HG03066 (cell line): ENCODE measurements around the gene PIGP.
"Not testable (repeated sequence)": the region's sequence is repeated elsewhere in the genome, so short reads cannot be mapped to it uniquely, and the experiment has no call there.

Experiments used
- ATAC-seq: cut with Tn5 transposase; IDR thresholded peaks from one replicate; pipeline ENCODE4 v1.9.1; 2021; ENCODE audit warnings: low read depth; ENCODE audit not compliant: unreplicated experiment

Gene PIGP

DNA sequence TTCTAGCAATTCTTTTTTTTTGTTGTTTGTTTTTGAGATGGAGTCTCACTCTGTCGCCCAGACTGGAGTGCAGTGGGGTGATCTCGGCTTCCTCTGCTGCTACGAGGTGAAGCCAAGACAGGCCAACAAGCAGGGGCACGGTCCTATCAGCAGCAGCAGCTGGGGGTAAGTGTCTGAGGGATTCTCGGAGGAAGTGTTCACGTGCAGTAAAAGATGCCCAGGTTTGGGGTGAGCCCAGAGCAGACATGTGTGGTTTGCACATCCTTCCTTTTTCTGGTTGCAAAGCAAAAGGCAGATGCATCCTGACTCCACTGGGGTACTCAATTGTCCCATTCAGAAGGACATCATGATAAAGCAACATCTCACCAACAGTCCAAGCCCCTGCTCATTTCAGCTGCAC lies 27.7 kb downstream of the PIGP start:
- ATAC-seq = no peak

DNA sequence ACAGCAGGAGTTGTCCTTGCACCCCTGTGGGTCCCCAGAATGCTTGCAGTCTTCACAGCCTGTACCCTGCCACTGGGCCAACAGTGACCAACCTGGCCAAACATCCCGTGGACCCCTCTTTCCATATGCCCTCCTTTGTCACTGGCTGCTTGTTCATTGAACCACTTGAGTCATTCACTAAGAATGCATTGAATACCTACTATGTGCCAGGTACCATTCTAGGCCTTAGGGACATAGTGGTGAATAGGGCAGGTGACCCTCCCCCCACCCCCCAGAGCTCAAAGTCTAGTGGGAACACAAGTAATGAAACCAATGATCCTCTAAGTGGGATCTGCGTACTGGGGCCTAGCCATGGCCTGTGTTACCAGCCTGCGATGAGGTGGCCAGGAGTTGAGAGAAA lies 28.2 kb downstream of the PIGP start:
- ATAC-seq = no peak

DNA sequence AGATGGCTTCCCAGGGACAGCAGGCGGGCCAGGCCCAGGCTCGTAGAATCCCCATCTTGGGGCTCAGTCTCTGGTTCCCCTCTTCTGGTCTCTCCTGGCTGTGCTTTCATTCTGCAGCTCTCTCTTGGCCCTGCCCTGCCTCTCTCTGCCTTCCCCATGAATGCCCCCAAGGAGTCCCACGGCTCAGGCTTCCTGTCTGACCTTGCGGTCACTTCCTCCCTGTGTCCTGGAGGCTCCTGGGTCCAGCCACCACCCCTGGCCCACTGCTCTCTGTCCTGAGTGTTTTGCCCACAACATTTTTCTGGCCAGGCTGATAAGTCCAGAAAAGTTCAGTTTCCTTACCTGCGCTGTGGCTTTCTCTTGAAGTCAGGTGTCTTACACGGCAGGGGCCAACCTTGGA lies 29.1 kb downstream of the PIGP start:
- ATAC-seq = no peak

DNA sequence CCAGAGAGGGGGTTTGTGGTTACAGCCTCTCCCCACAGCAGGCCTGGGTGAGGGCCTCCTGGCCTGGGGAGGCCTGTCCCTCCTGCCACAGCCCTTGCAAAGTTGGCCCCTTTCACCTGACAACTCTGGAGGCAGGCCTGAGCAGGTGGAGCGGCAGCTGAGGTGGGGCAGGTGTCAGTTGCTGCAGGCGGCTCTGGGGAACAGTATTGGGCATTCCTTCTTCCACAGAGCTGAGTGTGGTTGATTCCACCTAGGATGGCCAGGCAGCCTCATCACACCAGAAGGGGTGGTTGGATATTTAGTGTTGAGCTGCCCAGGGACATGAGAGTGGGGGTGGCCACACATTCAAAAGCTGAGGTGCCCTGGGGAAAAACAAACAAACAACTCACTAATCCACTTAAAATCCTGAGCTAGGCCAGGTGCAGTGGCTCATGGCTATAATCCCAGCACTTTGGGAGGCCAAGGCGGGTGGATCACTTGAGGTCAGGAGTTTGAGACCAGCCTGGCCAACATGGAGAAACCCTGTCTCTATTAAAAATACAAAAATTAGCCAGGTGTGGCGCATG lies 31.1 kb downstream of the PIGP start:
- ATAC-seq = no peak

DNA sequence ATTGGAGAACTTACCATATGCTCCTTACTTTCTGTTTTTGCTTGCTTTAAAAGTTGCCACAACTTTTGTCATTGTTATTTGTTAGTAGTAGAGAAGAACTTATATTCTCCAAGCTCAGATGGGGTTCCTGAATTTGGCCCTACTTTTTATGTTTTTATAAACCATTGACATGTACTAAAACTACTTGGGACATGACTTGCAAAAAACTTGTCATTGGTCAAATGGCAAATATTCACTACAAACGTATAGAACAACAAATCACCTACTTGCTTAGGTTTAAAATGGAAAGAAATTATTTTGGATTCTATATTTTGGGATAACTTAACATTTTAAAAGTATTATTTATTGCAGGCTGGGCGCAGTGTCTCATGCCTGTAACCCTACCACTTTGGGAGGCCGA lies 32.7 kb downstream of the PIGP start:
- no peak for ATAC-seq

DNA sequence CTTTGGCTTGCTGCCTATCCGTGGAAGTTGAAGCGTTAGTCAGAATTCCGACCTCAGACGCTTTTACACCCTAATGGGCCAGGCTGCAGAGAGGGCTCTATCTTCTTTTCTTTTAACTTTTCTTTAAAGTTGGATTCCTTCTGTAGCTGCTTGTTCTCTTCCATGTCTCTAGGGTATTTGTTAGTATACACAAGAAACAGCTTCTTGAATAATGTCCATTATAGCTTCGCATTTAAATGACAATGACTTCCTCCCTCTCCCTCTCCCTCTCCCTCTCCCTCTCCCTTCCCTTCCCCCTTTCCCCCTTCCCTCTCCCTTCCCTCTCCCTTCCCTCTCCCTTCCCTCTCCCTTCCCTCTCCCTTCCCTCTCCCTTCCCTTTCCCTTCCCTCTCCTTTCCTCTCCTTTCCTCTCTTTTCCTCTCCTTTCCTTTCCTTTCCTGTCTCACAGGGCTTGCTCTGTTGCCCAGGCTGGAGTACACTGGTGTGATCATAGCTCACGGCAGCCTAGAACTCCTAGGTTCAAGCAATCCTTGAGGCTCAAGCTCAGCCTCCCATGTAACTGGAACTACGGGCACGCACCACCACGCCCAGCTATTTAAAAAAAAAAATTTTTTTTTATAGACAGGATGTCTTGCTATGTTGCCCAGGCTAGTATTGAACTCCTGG lies 33.3 kb downstream of the PIGP start:
- ATAC-seq = no peak

DNA sequence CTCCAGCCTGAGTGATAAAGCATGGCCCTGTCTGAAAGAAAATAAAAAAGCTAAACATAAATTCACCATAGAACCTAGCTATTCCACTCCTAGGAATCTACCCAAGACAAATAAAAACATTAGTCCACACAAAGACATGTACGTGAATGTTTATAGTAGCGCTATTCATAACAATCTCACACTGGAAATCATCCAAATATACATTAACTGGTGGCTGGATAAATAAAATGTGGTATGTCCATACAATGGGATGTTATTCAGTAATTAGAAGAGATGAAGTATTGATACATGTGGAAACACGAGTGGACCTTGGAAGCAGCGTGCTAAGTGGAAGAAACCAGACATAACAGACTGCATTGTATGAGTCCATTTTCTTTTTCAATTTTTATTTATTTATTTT lies 36.7 kb downstream of the PIGP start:
- ATAC-seq = no peak

DNA sequence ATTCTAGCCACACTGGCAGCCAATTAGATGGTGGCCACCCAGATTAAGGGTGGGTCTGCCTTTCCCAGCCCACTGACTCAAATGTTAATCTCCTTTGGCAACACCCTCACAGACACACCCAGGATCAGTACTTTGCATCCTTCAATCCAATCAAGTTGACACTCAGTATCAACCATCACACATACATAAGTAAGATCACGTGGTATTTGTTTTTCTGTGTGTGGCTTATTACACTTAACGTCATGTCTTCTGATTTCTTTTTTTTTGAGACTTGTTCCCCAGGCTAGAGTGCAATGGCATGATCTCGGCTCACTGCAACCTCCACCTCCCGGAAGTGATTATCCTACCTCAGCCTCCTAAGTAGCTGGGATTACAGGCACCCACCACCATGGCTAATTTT lies 38.5 kb downstream of the PIGP start:
- not testable (repeated sequence) for ATAC-seq

DNA sequence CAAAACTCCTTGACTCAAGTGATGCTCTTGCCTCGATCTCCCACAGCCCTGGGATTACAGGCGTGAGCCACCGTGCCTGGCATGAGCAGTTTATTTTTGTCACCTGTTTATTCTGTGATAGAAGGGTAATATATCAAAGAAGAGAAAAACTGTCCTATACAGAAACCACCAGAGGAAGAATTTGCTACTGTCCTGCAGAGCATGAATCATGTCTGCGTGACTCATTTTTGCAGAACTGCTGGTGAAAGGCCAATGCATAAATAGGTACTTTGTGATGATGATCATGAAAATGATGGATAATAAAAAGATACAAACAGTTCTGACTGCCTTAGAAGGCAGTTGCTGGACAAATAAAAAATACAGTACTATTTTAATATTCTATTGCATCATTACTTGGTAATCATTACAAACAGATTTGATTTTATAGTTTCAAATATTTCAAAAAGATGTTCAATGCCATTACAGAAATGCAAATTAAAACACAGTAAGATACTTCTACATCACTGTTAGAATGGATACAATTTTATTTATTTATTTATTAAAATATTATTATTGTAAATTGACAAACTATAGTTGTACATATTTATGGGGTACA lies 39.9 kb downstream of the PIGP start:
- no peak for ATAC-seq

DNA sequence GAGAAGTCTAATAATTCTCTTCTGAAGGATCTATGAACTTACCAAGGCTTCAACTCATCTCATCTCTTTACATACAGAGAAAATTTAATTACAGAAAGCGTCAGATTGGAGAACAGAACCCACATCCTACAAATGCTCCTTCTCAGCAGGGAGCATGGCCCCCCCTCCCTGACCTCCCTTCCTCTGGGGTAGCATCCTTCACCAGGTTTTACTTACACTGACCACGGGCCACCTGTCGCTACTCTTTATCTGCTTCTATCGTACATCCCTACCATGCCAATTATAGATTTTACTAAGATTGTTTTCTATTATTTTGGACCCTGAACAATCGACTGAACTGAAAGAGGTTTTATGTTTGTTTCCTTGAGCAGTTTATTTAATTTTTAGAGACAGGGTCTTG lies 40.6 kb downstream of the PIGP start:
- no peak for ATAC-seq

DNA sequence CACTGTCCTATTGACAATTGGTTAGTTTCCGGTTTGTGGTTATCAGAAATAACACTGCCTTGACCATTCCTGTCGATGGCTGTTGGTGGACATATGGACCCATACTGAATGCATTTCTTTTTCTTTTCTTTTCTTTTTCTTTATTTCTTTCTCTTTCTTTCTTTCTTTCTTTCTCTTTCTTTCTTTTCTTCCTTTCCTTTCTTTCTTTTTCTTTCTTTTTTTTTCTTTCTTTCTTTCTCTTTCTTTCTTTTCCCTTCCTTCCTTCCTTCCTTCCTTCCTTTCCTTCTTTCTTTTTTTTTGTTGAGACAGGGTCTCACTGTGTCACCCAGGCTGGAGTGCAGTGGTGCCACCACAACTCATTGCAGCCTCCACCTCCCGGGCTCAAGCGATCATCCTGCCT lies 42.0 kb downstream of the PIGP start:
- ATAC-seq = no peak

DNA sequence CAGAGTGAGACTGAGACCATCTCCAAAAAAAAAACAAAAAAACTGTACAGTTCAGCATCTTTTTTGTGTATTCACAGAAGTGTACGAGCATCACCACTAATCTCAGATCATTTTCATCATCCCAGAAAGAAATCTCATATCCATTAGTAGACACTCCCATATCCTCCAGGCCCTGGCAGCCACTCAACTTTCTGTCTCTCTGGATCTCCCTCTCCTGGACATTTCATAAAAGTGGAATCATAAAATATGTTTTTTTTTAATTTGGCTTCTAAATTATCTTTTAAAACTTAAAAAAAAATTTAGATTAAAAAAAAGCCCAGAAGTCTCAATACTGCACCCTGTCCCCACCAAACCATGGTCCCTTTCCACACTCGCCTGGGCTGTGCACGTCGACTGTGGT lies 44.3 kb downstream of the PIGP start:
- ATAC-seq = no peak

DNA sequence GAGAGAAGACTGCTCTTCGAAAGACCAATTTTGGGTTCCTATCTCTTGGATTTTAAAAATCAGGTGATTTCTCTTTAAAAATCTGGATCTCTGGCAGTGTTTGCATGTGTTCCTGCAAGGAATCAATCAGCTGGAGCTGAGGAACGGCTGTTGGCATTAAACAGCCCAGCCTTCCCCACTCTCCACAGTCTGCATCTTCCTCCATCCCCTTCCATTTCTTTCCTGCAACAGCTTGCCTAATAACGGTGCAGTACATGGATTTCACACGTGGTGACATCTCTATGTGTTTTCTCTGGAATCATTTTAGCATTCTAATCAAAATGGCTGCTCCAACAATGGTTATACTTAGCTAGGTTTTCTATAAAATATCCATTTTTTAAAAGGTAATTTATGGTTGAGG lies 46.4 kb downstream of the PIGP start:
- no peak for ATAC-seq

DNA sequence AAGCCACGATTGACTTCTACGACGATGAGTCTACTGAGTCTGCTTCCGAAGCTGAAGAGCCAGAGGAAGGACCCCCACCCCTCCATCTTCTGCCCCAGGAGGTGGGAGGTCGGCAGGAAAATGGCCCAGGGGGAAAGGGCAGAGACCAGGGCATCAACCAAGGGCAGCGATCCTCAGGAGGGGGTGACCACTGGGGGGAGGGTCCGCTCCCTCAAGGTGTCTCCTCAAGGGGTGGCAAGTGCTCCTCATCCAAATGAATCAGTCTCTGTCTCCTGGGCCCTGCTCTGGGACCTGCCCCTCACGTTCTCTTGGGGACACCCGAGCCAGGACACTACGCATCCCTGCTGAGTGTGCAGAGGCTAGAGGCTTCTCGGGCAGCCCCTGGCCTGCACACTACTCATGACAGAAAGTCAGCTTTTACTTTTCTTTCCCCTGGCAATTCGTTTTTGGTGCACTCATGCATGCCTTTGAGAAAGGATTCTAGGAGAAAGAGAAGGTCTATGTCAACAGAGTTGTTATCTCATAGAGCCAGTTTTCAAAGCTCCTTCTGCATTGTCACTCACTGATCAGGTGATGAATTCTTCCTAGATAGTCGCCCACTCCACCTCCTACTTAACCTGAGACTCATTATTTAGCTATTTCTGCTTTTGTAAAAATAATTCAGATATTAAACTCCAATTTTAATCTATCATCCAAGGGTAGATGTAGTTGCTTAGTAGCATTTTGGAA lies 54.8 kb downstream of the PIGP start:
- no peak for ATAC-seq
